ENCODE measurements around the gene FAM149B1.
"Not testable (repeated sequence)": the region's sequence is repeated elsewhere in the genome, so short reads cannot be mapped to it uniquely, and the experiment has no call there.

The FAM149B1 gene

GRCh38 chr10:73167783-73168464 lies at the start of gene FAM149B1, which contains the start of gene ECD:
Gene FAM149B1 (plus strand): TSS chr10:73168119. CDS start chr10:73168340, 221 bp downstream.
Gene ECD (minus strand): TSS chr10:73168008. CDS start chr10:73163937, 4,071 bp downstream.
- H3K4me3 ChIP-seq (ENCODE audit: low read depth, low read length): peak within 1 kb of the TSS; percentile 98

GRCh38 chr10:73119457-73119856 lies 48.5 kb upstream of the FAM149B1 start:
- H3K4me3 ChIP-seq (ENCODE audit: low read depth, low read length): no peak overlapping the region

DNA sequence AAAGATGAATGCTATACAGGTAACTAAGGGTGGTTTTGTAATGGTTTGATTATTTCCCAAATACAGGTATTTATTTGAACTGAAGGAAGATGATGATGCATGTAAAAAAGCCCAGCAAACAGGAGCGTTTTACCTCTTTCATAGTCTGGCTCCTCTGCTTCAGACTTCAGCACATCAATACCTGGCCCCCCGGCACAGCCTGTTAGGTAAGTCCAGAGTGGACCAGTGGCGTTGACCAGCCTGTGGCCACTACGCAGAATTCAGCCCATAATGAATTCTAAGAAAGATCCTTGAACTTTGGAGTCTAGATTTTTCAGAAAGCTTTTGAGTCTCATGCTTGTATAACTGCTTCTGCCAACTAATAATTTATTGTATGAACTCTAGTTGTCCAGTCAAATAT lies 48.0 kb upstream of the FAM149B1 start:
- H3K4me3 ChIP-seq (ENCODE audit: low read depth, low read length): no peak overlapping the region

- no peak overlapping the region for H3K4me3 ChIP-seq (ENCODE audit: low read depth, low read length)
Observed at GRCh38 chr10:73126343-73126742, 41.6 kb upstream of the FAM149B1 start.

DNA sequence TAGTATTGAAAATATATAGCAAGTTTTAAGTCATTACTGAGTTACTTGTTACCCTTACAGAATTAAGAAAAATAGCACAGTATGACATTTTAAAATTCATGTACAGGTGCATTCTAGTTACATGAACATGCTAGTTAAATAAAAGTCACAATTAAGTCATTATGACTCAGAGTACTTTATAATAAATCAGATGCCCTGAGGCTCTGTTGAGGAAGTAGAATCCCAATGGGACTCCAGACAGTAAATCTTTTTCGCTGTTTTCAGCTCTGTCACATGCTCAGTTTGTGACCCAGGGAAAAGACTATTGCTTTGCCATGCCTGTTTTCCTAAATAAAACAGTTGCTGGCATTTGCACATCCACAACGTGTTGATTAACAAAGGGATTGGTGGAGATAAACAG lies 36.6 kb upstream of the FAM149B1 start:
- H3K4me3 ChIP-seq (ENCODE audit: low read depth, low read length): no peak overlapping the region

DNA sequence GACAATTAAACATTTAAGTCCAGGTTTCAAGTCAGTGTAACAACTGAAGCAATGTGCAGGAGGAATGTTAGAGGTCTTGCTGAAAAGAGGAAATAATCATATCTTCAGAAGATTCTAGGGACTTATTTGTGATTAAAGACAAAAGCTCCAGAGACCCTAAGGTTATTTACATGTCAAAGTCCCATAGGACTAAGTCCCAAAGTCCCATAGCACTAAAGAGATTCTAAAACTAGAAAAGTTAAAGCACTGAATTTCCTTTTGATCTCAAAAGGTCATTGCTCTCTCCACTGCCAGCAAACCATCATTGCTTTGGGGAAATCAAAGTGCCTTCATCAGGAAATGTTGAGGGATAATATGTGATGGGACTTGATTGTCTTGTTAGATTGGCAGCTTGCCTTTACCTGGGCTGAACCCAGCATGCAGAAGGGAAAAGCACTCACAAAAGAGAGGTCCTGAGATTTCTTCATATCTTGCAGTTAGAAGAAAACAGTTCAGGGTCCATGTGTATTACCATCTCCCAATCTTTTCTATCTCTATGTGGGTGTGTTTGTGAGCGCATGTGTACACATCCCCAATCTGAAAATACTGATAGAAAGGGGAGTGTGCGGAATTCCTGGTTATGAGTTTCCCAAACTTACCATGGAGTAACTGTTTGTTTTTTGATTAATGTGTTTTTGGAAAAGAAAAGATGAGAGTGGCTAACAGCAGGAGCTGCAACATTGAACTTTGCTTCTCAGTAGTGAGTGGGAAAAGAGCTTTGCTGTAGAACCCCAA lies 35.8 kb upstream of the FAM149B1 start:
- no peak overlapping the region for H3K4me3 ChIP-seq (ENCODE audit: low read depth, low read length)

GRCh38 chr10:73134727-73135126 lies 33.2 kb upstream of the FAM149B1 start:
- no peak overlapping the region for H3K4me3 ChIP-seq (ENCODE audit: low read depth, low read length)

GRCh38 chr10:73136627-73137026 lies 31.3 kb upstream of the FAM149B1 start:
- H3K4me3 ChIP-seq (ENCODE audit: low read depth, low read length): no peak overlapping the region

DNA sequence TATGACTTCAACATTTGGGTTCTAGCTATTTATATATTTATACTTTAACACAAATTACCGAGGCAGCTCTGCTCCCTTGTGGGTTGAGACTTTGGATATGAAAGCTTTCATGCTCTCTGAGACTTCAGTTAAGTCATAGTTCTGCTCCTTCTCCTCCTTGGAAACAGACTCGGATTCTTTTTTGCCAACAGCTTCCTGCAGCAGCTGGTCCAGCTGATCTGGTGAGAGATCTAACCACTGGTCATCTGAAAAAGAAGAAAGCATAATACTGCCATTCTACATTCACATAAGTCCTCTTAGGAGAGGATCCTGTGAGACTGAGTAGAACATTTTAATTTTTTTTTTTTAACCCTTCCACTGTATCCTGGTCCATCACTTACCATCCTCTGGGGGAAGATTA lies 28.7 kb upstream of the FAM149B1 start:
- H3K4me3 ChIP-seq (ENCODE audit: low read depth, low read length): no peak overlapping the region

GRCh38 chr10:73141603-73142002 lies 26.3 kb upstream of the FAM149B1 start:
- H3K4me3 ChIP-seq (ENCODE audit: low read depth, low read length): no peak overlapping the region

DNA sequence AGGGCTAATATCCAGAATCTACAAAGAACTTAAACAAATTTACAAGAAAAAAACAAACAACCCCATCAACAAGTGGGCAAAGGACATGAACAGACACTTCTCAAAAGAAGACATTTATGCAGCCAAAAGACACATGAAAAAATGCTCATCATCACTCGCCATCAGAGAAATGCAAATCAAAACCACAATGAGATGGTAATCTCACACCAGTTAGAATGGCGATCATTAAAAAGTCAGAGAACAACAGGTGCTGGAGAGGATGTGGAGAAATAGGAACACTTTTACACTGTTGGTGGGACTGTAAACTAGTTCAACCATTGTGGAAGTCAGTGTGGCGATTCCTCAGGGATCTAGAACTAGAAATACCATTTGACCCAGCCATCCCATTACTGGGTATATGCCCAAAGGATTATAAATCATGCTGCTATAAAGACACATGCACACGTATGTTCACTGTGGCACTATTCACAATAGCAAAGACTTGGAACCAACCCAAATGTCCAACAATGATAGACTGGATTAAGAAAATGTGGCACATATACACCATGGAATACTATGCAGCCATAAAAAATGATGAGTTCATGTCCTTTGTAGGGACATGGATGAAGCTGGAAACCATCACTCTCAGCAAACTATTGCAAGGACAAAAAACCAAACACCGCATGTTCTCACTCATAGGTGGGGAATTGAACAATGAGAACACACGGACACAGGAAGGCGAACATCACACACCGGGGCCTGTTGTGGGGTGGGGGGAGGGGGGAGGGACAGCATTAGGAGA lies 17.1 kb upstream of the FAM149B1 start:
- H3K4me3 ChIP-seq (ENCODE audit: low read depth, low read length): not testable (repeated sequence)

DNA sequence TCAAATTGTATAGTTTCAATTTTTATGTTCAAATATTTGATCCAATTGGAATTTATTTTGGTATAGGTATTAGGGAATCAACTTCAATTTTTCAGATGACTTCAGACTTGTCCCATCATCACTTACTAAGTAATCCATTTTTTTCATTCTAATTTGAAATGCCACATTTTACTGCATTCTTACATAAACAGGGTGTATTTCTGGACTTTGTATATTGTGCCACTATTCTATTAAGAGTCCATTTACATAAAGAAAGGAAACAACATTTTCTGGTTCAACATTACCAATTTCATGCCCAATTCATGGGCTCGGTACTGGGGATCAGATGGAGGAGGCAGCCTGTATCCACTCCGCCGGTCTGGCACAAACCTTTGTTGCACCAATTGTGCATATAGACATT lies 15.9 kb upstream of the FAM149B1 start:
- no peak overlapping the region for H3K4me3 ChIP-seq (ENCODE audit: low read depth, low read length)

DNA sequence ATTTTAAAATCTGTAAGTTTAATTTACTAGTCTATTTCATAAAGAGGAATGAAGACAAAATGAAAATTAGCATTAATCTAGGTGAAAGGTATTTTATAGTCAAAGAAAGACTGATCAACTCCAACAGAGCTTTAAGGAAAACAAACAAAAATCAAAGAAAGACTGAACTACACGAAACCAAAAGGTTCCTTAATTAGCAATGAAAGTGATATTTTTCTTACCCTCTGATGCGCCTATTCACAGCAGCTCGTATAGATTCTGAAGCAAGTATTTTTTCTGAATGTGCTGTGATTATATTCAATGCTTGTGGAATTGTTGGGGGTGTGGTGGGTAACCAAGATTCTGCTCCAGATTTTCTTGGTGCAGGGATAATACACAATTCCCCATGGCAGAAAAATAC lies 11.9 kb upstream of the FAM149B1 start:
- no peak overlapping the region for H3K4me3 ChIP-seq (ENCODE audit: low read depth, low read length)

DNA sequence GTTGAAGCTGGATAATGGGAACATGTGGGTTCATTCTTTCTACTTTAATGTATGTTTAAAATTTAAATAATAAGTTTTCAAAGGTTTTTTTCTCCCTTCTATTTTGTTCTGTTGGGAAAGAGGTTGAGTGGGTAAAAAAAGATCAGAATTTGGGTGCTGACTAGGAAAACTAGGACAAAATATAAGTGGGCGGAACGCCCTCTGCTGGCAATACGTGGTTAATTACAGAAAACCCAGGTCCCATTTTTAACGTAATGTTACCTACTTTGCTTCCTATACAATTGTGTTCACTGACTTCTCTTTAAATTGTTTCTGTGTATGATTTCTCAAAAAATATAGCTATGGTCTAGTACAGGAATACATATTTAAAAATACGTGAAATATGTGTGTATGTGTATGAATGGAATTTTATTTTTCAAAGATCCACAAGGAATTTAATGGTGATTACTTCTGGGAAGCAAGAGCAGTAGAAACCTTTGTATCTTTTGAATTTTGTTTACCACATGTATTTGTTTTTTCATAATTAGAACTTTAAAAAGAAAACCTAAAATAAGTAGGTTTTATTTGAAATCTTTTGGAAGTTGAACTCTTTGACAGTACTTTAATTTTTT lies 8.8 kb upstream of the FAM149B1 start:
- no peak overlapping the region for H3K4me3 ChIP-seq (ENCODE audit: low read depth, low read length)

GRCh38 chr10:73161079-73161478 lies 6.8 kb upstream of the FAM149B1 start:
- no peak overlapping the region for H3K4me3 ChIP-seq (ENCODE audit: low read depth, low read length)

- no peak overlapping the region for H3K4me3 ChIP-seq (ENCODE audit: low read depth, low read length)
Observed at GRCh38 chr10:73161662-73162061, 6.3 kb upstream of the FAM149B1 start.

- H3K4me3 ChIP-seq (ENCODE audit: low read depth, low read length): no peak overlapping the region
Observed at GRCh38 chr10:73163096-73163495, 4.8 kb upstream of the FAM149B1 start.

DNA sequence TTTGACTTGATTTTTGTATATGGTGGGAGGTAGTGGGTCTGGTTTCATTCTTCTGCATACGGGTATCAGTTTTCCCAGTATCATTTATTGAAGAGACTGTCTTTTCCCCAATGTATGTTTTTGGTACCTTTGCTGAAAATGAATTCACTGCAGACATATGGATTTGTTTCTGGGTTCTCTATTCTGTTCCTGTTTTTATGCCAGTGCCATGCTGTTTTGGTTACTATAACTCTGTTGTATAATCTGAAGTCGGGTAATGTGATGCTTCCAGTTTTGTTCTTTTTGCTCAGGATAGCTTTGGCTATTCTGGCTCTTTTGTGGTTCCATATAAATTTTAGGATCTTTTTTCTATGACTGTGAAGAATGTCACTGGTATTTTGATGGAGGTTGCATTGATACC lies 947 bp upstream of the FAM149B1 start:
- peak overlapping the region; percentile 98 for H3K4me3 ChIP-seq (ENCODE audit: low read depth, low read length)

GRCh38 chr10:73167458-73167782 lies 499 bp upstream of the FAM149B1 start:
- peak overlapping the region; percentile 98 for H3K4me3 ChIP-seq (ENCODE audit: low read depth, low read length)

GRCh38 chr10:73168465-73168803 lies 515 bp downstream of the FAM149B1 start:
- peak overlapping the region; percentile 98 for H3K4me3 ChIP-seq (ENCODE audit: low read depth, low read length)

DNA sequence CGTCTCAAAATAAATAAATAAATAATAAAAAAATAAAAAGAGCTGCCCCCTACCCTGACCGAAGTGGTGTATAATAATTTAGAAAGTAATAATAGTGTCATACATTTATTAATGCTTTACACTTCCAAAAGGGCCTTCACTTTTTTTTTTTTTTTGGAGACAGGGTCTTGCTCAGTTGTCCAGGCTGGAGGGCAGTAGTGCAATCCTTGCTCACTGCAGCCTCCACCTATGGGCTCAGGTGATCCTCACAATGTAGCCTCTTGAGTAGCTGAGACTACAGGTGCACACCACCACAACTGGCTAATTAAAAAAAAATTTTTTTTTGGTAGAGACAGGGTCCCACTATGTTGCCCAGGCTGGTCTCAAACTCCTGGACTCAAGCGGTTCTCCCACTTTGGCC lies 1.4 kb downstream of the FAM149B1 start:
- H3K4me3 ChIP-seq (ENCODE audit: low read depth, low read length): no peak overlapping the region

Measured in iPS-11a (cell line).